H9 (cell line): ENCODE data around the gene MB21D2. TPM values are rescaled to one million over a fixed set of nuclear protein-coding genes. Genes with fewer than 3 reads are reported as not detected.
A peak's percentile ranks its signal among the peaks of the same experiment; 100 is the strongest.
"Not testable (repeated sequence)": the region's sequence is repeated elsewhere in the genome, so short reads cannot be mapped to it uniquely, and the experiment has no call there.

Experiments
- DNase-seq: peaks from one replicate; pipeline ENCODE4 v3.0.0-alpha.2; 2017
- H2AFZ ChIP-seq: one replicate; pipeline ENCODE4 v1.6.1; 2013; ENCODE audit warnings: mild to moderate bottlenecking, low read length, control low read depth, moderate library complexity
- H2AK5ac ChIP-seq: 2 replicates; pipeline ENCODE4 v1.6.1; 2013; ENCODE audit warnings: low read length, control low read depth, mixed read lengths; ENCODE audit not compliant: insufficient read length
- H2BK120ac ChIP-seq: one replicate; pipeline ENCODE4 v1.6.1; 2013; ENCODE audit warnings: low read depth, mild to moderate bottlenecking, low read length, control low read depth, inconsistent platforms; ENCODE audit not compliant: poor library complexity, severe bottlenecking
- H2BK12ac ChIP-seq: 2 replicates; pipeline ENCODE4 v1.6.1; 2013; ENCODE audit warnings: low read length, control low read depth, mixed read lengths, low read depth; ENCODE audit not compliant: insufficient read length
- H2BK15ac ChIP-seq: 2 replicates; pipeline ENCODE4 v1.6.1; 2013; ENCODE audit warnings: low read depth, low read length, control low read depth
- H2BK20ac ChIP-seq: one replicate; pipeline ENCODE4 v1.6.1; 2013; ENCODE audit warnings: low read depth, mild to moderate bottlenecking, low read length, control low read depth, inconsistent platforms; ENCODE audit not compliant: poor library complexity, severe bottlenecking
- H2BK5ac ChIP-seq: 2 replicates; pipeline ENCODE4 v1.6.1; 2013; ENCODE audit warnings: low read length, control low read depth, mixed read lengths; ENCODE audit not compliant: insufficient read length
- H3K14ac ChIP-seq: 2 replicates; pipeline ENCODE4 v1.6.1; 2013; ENCODE audit warnings: low read length, control low read depth; ENCODE audit not compliant: insufficient read depth
- H3K18ac ChIP-seq: 2 replicates; pipeline ENCODE4 v1.6.1; 2013; ENCODE audit warnings: low read depth, mild to moderate bottlenecking, mixed read lengths, low read length, control low read depth; ENCODE audit not compliant: insufficient read length
- H3K23ac ChIP-seq: 2 replicates; pipeline ENCODE4 v1.6.1; 2013; ENCODE audit warnings: low read length, control low read depth, mixed read lengths, low read depth; ENCODE audit not compliant: insufficient read length
- H3K23me2 ChIP-seq: 2 replicates; pipeline ENCODE4 v1.6.1; 2013; ENCODE audit warnings: low read depth, mild to moderate bottlenecking, mixed read lengths, low read length, control low read depth; ENCODE audit not compliant: insufficient read length, poor library complexity, severe bottlenecking
- H3K27ac ChIP-seq: 2 replicates; pipeline ENCODE4 v1.5.1; 2013; ENCODE audit warnings: low read length, control low read depth, mixed read lengths, low read depth; ENCODE audit not compliant: insufficient read length
- H3K27me3 ChIP-seq: 2 replicates; pipeline ENCODE4 v1.6.1; 2013; ENCODE audit warnings: low read length, control low read depth, inconsistent platforms; ENCODE audit not compliant: insufficient read depth
- H3K4ac ChIP-seq: 2 replicates; pipeline ENCODE4 v1.6.1; 2013; ENCODE audit warnings: low read depth, mild to moderate bottlenecking, control low read depth, inconsistent platforms, low read length, moderate library complexity
- H3K4me1 ChIP-seq: 2 replicates; pipeline ENCODE4 v1.6.1; 2013; ENCODE audit warnings: low read length, control low read depth, inconsistent platforms; ENCODE audit not compliant: insufficient read depth
- H3K4me2 ChIP-seq: 2 replicates; pipeline ENCODE4 v1.6.1; 2013; ENCODE audit warnings: low read length, control low read depth, mixed read lengths; ENCODE audit not compliant: insufficient read length, insufficient read depth
- H3K56ac ChIP-seq: 2 replicates; pipeline ENCODE4 v1.6.1; 2013; ENCODE audit warnings: low read depth, mild to moderate bottlenecking, mixed read lengths, low read length, control low read depth; ENCODE audit not compliant: insufficient read length
- H3K79me1 ChIP-seq: 2 replicates; pipeline ENCODE4 v1.6.1; 2013; ENCODE audit warnings: low read depth, mild to moderate bottlenecking, moderate library complexity, low read length, control low read depth, inconsistent platforms; ENCODE audit not compliant: insufficient read depth, poor library complexity, severe bottlenecking
- H3K79me2 ChIP-seq: 2 replicates; pipeline ENCODE4 v1.6.1; 2013; ENCODE audit warnings: low read length, control low read depth, inconsistent platforms; ENCODE audit not compliant: insufficient read depth
- H3K9ac ChIP-seq: 2 replicates; pipeline ENCODE4 v1.6.1; 2013; ENCODE audit warnings: low read length, control low read depth, mixed read lengths; ENCODE audit not compliant: insufficient read length; ENCODE audit errors: extremely low read depth
- H3K9me3 ChIP-seq: one replicate; pipeline ENCODE4 v1.6.1; 2013; ENCODE audit warnings: low read depth, low read length, inconsistent platforms; ENCODE audit not compliant: control insufficient read depth
- H3T11ph ChIP-seq: one replicate; pipeline ENCODE4 v1.6.1; 2013; ENCODE audit warnings: mild to moderate bottlenecking, low read length, control low read depth, inconsistent platforms
- H4K20me1 ChIP-seq: one replicate; pipeline ENCODE4 v1.6.1; 2013; ENCODE audit not compliant: control insufficient read depth, insufficient read length, insufficient read depth
- H4K5ac ChIP-seq: 2 replicates; pipeline ENCODE4 v1.6.1; 2013; ENCODE audit warnings: low read depth, mild to moderate bottlenecking, mixed read lengths, low read length, control low read depth; ENCODE audit not compliant: insufficient read length
- H4K8ac ChIP-seq: replicated peaks from 2 replicates; pipeline ENCODE4 v1.6.1; 2013; ENCODE audit warnings: low read length, control low read depth, mixed read lengths, low read depth; ENCODE audit not compliant: insufficient read length
- H4K91ac ChIP-seq: 2 replicates; pipeline ENCODE4 v1.6.1; 2013; ENCODE audit warnings: low read depth, mild to moderate bottlenecking, moderate library complexity, mixed read lengths, low read length, control low read depth; ENCODE audit not compliant: insufficient read length
- H3K27ac Mint-ChIP-seq, 3 experiments: 2 replicates in 2 of 3; 3 replicates in 1 of 3; pipeline ENCODE4 v1.8.0; 2020 to 2021; ENCODE audit warnings: mixed read lengths in 3 of 3, mild to moderate bottlenecking in 1 of 3, moderate library complexity in 1 of 3
- H3K27me3 Mint-ChIP-seq: 2 replicates; pipeline ENCODE4 v1.8.0; 2021; ENCODE audit warnings: low read depth, mild to moderate bottlenecking, moderate library complexity, mixed read lengths
- H3K36me3 Mint-ChIP-seq, 3 experiments: 2 replicates in 2 of 3; 3 replicates in 1 of 3; pipeline ENCODE4 v1.8.0; 2020 to 2021; ENCODE audit warnings: low read depth in 3 of 3, mixed read lengths in 3 of 3; ENCODE audit not compliant: insufficient read depth in 1 of 3
- H3K4me1 Mint-ChIP-seq, 2 experiments: 2 replicates each; pipeline ENCODE4 v1.8.0; 2020; ENCODE audit warnings: mixed read lengths in 2 of 2
- H3K4me3 Mint-ChIP-seq, 2 experiments: 2 replicates in 1 of 2; 3 replicates in 1 of 2; pipeline ENCODE4 v1.8.0; 2020 to 2021; ENCODE audit warnings: mild to moderate bottlenecking in 2 of 2, mixed read lengths in 2 of 2, moderate library complexity in 1 of 2
- H3K9me3 Mint-ChIP-seq, 2 experiments: 2 replicates in 1 of 2; 3 replicates in 1 of 2; pipeline ENCODE4 v1.8.0; 2020; ENCODE audit warnings: mild to moderate bottlenecking in 2 of 2, mixed read lengths in 2 of 2, moderate library complexity in 1 of 2
- WGBS: extraction: QIAGEN DNeasy Blood & Tissue Kit; methylation state at CpG from one replicate; pipeline ENCODE4 v1.1.7; 2013; ENCODE audit warnings: missing lambda C conversion rate, low lambda C conversion rate, mixed read lengths; ENCODE audit not compliant: insufficient read length; ENCODE audit errors: extremely low coverage; 5-methylcytosine and 5-hydroxymethylcytosine counted together
- total RNA-seq: library from RNA; stranded (reverse); gene quantifications from 2 replicates; pipeline ENCODE4 v1.2.1, GENCODE V29; 2021
- TF ChIP-seq, protein P1 (sequence below): fragments of 200-600 bp; sonication (generic); conservative IDR thresholded peaks from 3 replicates; pipeline ENCODE4 v1.8.0; 2021; ENCODE audit warnings: antibody characterized with exemption, mild to moderate bottlenecking

MB21D2 gene
- total RNA-seq, 1 experiment from 2014 or later = 19.1 TPM

DNA sequence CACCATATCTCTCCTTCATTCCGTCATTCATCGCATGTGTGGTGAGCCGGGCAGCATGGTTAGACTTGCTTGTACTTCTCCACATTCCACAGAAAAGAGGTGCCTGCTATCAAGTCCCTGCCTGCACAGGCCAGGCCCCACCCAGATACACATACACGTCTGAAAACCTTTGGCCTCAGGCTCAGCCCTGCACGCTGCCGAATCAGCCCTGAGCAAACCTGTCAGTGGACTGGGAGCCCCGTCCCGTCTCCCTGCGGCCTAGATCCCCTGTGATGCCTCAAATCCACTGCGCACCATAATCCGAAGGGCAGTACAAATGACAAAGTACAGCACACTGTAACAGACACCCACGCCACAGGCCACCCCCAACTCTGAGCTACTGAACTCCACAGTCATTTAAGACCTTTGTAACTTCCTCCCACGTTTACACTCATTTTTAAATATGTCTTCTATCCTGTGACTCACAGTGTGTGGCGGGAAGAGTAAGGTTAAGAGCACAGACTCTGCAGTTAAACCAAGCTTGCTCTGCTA is 67.1 kb downstream of the MB21D2 start:
- no peak overlapping the region for H4K5ac ChIP-seq
- H3K79me1 ChIP-seq = peaks cover 2% of the 10 kb centered on the region
- no peaks in the 10 kb centered on the region for H3K27me3 ChIP-seq
- no peaks in the 10 kb centered on the region; the same call in 1 of the 2 replicates for H3K4me1 ChIP-seq
- Mint-ChIP-seq H3K4me1 (peaks cover 14 to 42% of the 10 kb centered on the region in 2 experiments), H3K27me3 (no peaks in the 10 kb centered on the region; the same call in 1 of the 2 replicates), H3K9me3 (peaks cover 3 to 4% of the 10 kb centered on the region in 2 experiments; a peak in 4 of 5 replicates), H3K27ac (peak overlapping the region; percentile 45 to 79 (median 48); a peak in 4 of 7 replicates), H3K36me3 (peaks cover under 1 to 9% (median 6%) of the 10 kb centered on the region in 3 experiments; a peak in 3 of 7 replicates), H3K4me3 (no peak overlapping the region)
- no peaks in the 10 kb centered on the region for H4K20me1 ChIP-seq
- H3K23ac ChIP-seq = no peak overlapping the region
- H2BK20ac ChIP-seq = no peak overlapping the region
- WGBS = no CpG with 5 or more reads among the region's 14 CpGs
- no peak overlapping the region for H2AK5ac ChIP-seq
- H3K27ac ChIP-seq = no peak overlapping the region
- no peaks in the 10 kb centered on the region for H3K9me3 ChIP-seq
- no peak overlapping the region for H2AFZ ChIP-seq
- no peak overlapping the region for H2BK12ac ChIP-seq
- H3K56ac ChIP-seq = no peak overlapping the region
- no peak overlapping the region for H4K8ac ChIP-seq
- H3K23me2 ChIP-seq = no peaks in the 10 kb centered on the region
- peaks cover 17% of the 10 kb centered on the region for H3K79me2 ChIP-seq
- H3K14ac ChIP-seq = 0 out of 2 replicates have a peak overlapping the region, but pooled peaks have one; percentile 22
- no peak overlapping the region for H3T11ph ChIP-seq
- H2BK5ac ChIP-seq = peak overlapping the region; percentile 49
- TF ChIP-seq, protein P1, sequence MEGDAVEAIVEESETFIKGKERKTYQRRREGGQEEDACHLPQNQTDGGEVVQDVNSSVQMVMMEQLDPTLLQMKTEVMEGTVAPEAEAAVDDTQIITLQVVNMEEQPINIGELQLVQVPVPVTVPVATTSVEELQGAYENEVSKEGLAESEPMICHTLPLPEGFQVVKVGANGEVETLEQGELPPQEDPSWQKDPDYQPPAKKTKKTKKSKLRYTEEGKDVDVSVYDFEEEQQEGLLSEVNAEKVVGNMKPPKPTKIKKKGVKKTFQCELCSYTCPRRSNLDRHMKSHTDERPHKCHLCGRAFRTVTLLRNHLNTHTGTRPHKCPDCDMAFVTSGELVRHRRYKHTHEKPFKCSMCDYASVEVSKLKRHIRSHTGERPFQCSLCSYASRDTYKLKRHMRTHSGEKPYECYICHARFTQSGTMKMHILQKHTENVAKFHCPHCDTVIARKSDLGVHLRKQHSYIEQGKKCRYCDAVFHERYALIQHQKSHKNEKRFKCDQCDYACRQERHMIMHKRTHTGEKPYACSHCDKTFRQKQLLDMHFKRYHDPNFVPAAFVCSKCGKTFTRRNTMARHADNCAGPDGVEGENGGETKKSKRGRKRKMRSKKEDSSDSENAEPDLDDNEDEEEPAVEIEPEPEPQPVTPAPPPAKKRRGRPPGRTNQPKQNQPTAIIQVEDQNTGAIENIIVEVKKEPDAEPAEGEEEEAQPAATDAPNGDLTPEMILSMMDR = no peak
- H4K91ac ChIP-seq = no peak overlapping the region
- DNase-seq = no peak
- H3K4me2 ChIP-seq = no peak overlapping the region
- H2BK15ac ChIP-seq = no peak overlapping the region
- no peak overlapping the region for H3K4ac ChIP-seq
- H3K9ac ChIP-seq = no peak overlapping the region
- no peak overlapping the region for H2BK120ac ChIP-seq
- H3K18ac ChIP-seq = no peak overlapping the region

DNA sequence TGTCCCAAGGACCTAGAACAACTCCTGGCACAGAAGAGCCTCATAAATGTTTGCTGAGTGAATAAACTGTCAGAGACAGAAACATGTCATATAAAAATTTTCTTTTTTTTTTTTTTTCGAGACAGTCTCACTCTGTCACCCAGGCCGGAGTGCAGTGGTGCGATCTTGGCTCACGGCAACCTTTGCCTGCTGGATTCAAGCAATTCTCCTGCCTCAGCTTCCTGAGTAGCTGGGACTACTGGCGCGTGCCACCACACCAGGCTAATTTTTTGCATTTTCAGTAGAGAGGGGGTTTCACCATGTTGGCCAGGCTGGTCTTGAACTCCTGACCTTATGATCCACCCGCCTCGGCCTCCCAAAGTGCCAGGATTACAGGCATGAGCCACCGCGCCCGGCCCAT is 67.8 kb downstream of the MB21D2 start:
- H3K4me3 Mint-ChIP-seq, H4K5ac ChIP-seq, H3K27me3 Mint-ChIP-seq, H3K27ac ChIP-seq, H2AK5ac ChIP-seq, H2BK15ac ChIP-seq, H3K79me1 ChIP-seq, H3K4ac ChIP-seq, H3K9me3 ChIP-seq, H4K8ac ChIP-seq, H2BK120ac ChIP-seq, H3K56ac ChIP-seq, H3K27me3 ChIP-seq, H3K9me3 Mint-ChIP-seq, H3K36me3 Mint-ChIP-seq, H3K23ac ChIP-seq, H2AFZ ChIP-seq, H3K14ac ChIP-seq, DNase-seq, H2BK20ac ChIP-seq, H3K4me1 ChIP-seq, H2BK12ac ChIP-seq, H3K9ac ChIP-seq, H3K23me2 ChIP-seq, H4K20me1 ChIP-seq, H3K4me2 ChIP-seq, H2BK5ac ChIP-seq, H3K18ac ChIP-seq, H4K91ac ChIP-seq, H3T11ph ChIP-seq: not testable (repeated sequence)
- Mint-ChIP-seq H3K4me1 (peaks cover 17 to 47% of the 10 kb centered on the region in 2 experiments), H3K27ac (peak overlapping the region in 1 of 3 experiments; percentile 79; a peak in 1 of 7 replicates)
- peaks cover 22% of the 10 kb centered on the region for H3K79me2 ChIP-seq
- no CpG with 5 or more reads among the region's 11 CpGs for WGBS
